Measurements from ENCODE around the gene MAP1LC3B.

The MAP1LC3B gene

GRCh38 chr16:87391950-87392820, at the start of gene MAP1LC3B:
TSS of gene MAP1LC3B (plus strand) at chr16:87392336. CDS start at chr16:87392428, 92 bp downstream.
- DNase-seq = peak; percentile 96

GRCh38 chr16:87342504-87342903, 49.6 kb upstream of the MAP1LC3B start:
- no peak for DNase-seq

GRCh38 chr16:87342978-87343752, 49.0 kb upstream of the MAP1LC3B start:
- no peak for DNase-seq

- DNase-seq = no peak
Observed at GRCh38 chr16:87343753-87344050, 48.4 kb upstream of the MAP1LC3B start.

- DNase-seq = no peak
Observed at GRCh38 chr16:87344165-87344930, 47.8 kb upstream of the MAP1LC3B start.

GRCh38 chr16:87344931-87345631, 47.1 kb upstream of the MAP1LC3B start:
- DNase-seq = peak; percentile 42

GRCh38 chr16:87345726-87346424, 46.3 kb upstream of the MAP1LC3B start:
- no peak for DNase-seq

GRCh38 chr16:87346517-87347060, 45.5 kb upstream of the MAP1LC3B start:
- no peak for DNase-seq

- no peak for DNase-seq
Observed at GRCh38 chr16:87347932-87348615, 44.1 kb upstream of the MAP1LC3B start.

GRCh38 chr16:87348616-87349157, 43.4 kb upstream of the MAP1LC3B start:
- DNase-seq = no peak

- DNase-seq = no peak
Observed at GRCh38 chr16:87350031-87350430, 42.1 kb upstream of the MAP1LC3B start.

- peak; percentile 10 for DNase-seq
Observed at GRCh38 chr16:87350681-87351319, 41.3 kb upstream of the MAP1LC3B start.

- no peak for DNase-seq
Observed at GRCh38 chr16:87351320-87351698, 40.8 kb upstream of the MAP1LC3B start.

GRCh38 chr16:87352818-87353217, 39.3 kb upstream of the MAP1LC3B start:
- no peak for DNase-seq

GRCh38 chr16:87353613-87354012, 38.5 kb upstream of the MAP1LC3B start:
- DNase-seq = no peak

- DNase-seq = no peak
Observed at GRCh38 chr16:87356491-87356853, 35.7 kb upstream of the MAP1LC3B start.

- DNase-seq = no peak
Observed at GRCh38 chr16:87358250-87358649, 33.9 kb upstream of the MAP1LC3B start.

GRCh38 chr16:87358696-87359095, 33.4 kb upstream of the MAP1LC3B start:
- no peak for DNase-seq

- DNase-seq = no peak
Observed at GRCh38 chr16:87359121-87359520, 33.0 kb upstream of the MAP1LC3B start.

- DNase-seq = no peak
Observed at GRCh38 chr16:87360862-87361610, 31.1 kb upstream of the MAP1LC3B start.

Data from fibroblast of upper back skin (primary cell).